Tibial nerve (tissue), 4 donors: Measurements from ENCODE around the gene SUPT20HL1.
"Not testable (repeated sequence)": the region's sequence is repeated elsewhere in the genome, so short reads cannot be mapped to it uniquely, and the experiment has no call there.

Source experiments
- CTCF ChIP-seq, 5 experiments: fragments of 200-600 bp in 3 of 5; fragments of 450-650 bp in 2 of 5; sonication (generic) in 3 of 5; IDR thresholded peaks; one replicate each; pipeline ENCODE4 v1.5.1; 2016 to 2019; ENCODE audit warnings: antibody characterized with exemption in 5 of 5, mild to moderate bottlenecking in 3 of 5, moderate library complexity in 2 of 5
- EP300 ChIP-seq, 2 donors: sonication (generic); formaldehyde crosslinking; IDR thresholded peaks; one replicate each; pipeline ENCODE4 v1.6.1; 2017; ENCODE audit warnings: antibody characterized with exemption in 2 of 2, mild to moderate bottlenecking in 1 of 2
- POLR2A ChIP-seq, 2 donors: fragments of 450-650 bp; IDR thresholded peaks; one replicate each; pipeline ENCODE4 v1.6.1; 2017; ENCODE audit warnings: antibody characterized with exemption in 2 of 2, mild to moderate bottlenecking in 2 of 2, moderate library complexity in 2 of 2

- TF ChIP-seq POLR2A, CTCF, EP300 (IDR thresholded peaks at IDR 0.05): not testable (repeated sequence)
Observed at GRCh38 chrX:24311507-24312248, 48.8 kb upstream of the SUPT20HL1 start.
